C4-2B (cell line): ENCODE data around the gene CTF1.

Experiments
- ZFX ChIP-seq: fragments of 450-650 bp; IDR thresholded peaks from 2 replicates; pipeline ENCODE4 v1.6.1; 2017
- TF ChIP-seq, protein P1 (sequence below): fragments of 450-650 bp; conservative IDR thresholded peaks from 2 replicates; pipeline ENCODE4 v1.5.1; 2017; ENCODE audit warnings: mild to moderate bottlenecking

DNA sequence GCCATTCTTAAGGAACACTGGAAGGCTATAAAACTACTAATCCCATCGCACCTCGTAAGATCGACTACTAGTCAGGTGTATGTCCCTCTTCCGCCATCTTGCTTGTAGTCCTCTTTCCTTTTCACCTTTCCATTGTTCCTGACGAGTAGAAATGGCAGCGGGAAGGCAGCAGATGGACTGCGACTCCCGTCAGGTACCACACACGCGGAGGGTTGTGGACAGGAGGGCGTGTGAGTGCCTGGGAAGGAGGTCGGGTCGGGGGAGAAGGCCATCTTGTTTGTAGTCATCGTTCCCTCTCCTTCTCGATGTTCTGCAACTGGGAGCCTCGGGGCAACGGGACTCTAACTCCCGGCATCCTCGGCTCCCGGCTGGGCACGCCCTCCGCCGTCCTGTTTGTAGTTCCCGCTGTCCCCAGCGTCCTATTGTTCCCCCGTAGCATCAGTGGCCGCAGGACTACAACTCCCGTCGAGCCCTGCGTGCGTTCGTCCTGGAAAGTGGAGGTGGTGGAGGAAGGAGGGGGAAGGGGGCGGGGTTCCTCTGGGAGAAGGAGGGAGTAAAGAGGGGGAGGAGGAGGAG is 26.6 kb downstream of the CTF1 start:
- TF ChIP-seq, protein P1, sequence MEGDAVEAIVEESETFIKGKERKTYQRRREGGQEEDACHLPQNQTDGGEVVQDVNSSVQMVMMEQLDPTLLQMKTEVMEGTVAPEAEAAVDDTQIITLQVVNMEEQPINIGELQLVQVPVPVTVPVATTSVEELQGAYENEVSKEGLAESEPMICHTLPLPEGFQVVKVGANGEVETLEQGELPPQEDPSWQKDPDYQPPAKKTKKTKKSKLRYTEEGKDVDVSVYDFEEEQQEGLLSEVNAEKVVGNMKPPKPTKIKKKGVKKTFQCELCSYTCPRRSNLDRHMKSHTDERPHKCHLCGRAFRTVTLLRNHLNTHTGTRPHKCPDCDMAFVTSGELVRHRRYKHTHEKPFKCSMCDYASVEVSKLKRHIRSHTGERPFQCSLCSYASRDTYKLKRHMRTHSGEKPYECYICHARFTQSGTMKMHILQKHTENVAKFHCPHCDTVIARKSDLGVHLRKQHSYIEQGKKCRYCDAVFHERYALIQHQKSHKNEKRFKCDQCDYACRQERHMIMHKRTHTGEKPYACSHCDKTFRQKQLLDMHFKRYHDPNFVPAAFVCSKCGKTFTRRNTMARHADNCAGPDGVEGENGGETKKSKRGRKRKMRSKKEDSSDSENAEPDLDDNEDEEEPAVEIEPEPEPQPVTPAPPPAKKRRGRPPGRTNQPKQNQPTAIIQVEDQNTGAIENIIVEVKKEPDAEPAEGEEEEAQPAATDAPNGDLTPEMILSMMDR, result no peak
- no peak for TF ChIP-seq ZFX
